Mammary epithelial cell (primary cell): ENCODE measurements around the gene LRRC26.

Source experiments
- CTCF ChIP-seq, 2 donors: IDR thresholded peaks in 1 of 2; conservative IDR thresholded peaks in 1 of 2; 2 replicates each; pipeline ENCODE4 v1.5.1; 2011 to 2012; ENCODE audit warnings: inconsistent platforms in 2 of 2, low read length in 2 of 2, mild to moderate bottlenecking in 2 of 2, control low read depth in 1 of 2, low read depth in 1 of 2; ENCODE audit not compliant: insufficient read depth in 1 of 2; ENCODE audit errors: extremely low read depth in 1 of 2
- EZH2 ChIP-seq: IDR thresholded peaks from 2 replicates; pipeline ENCODE4 v1.6.1; 2012; ENCODE audit warnings: low read length, inconsistent platforms, borderline replicate concordance

- TF ChIP-seq EZH2 = no peak
- TF ChIP-seq CTCF (conservative IDR thresholded peaks at IDR 0.05 in 1 of 2, IDR thresholded peaks at IDR 0.05 in 1 of 2; ENCODE audit: extremely low read depth in 1 of 2, insufficient read depth in 1 of 2, low read depth in 1 of 2, low read length in 2 of 2) = no peak
Observed at GRCh38 chr9:137149942-137150616, 19.8 kb downstream of the LRRC26 start.
